ENCODE data around the gene FAM184A.

Gene FAM184A

GRCh38 chr6:119040636-119041035 is 37.8 kb downstream of the FAM184A start:
- no peak for DNase-seq (ENCODE audit: low read depth)
- no peak overlapping the region for H3K4me3 ChIP-seq (ENCODE audit: low read depth, low read length)
- no peak for TF ChIP-seq CTCF (IDR thresholded peaks at IDR 0.05; ENCODE audit: low read depth, low read length, missing control alignments)

GRCh38 chr6:119040229-119040628 is 38.2 kb downstream of the FAM184A start:
- no peak for TF ChIP-seq CTCF (IDR thresholded peaks at IDR 0.05; ENCODE audit: low read depth, low read length, missing control alignments)
- no peak for DNase-seq (ENCODE audit: low read depth)

GRCh38 chr6:119037941-119038623 is 40.4 kb downstream of the FAM184A start:
- no peak for TF ChIP-seq CTCF (IDR thresholded peaks at IDR 0.05; ENCODE audit: low read depth, low read length, missing control alignments)
- H3K4me3 ChIP-seq (ENCODE audit: low read depth, low read length) = no peak overlapping the region
- no peak for DNase-seq (ENCODE audit: low read depth)

More at GRCh38 chr6:119040229-119040628, 38.2 kb downstream of the FAM184A start:
- H3K4me3 ChIP-seq (ENCODE audit: low read depth, low read length) = no peak overlapping the region

- no peak overlapping the region for H3K4me3 ChIP-seq (ENCODE audit: low read depth, low read length)
- no peak for TF ChIP-seq CTCF (IDR thresholded peaks at IDR 0.05; ENCODE audit: low read depth, low read length, missing control alignments)
- DNase-seq (ENCODE audit: low read depth) = no peak
Observed at GRCh38 chr6:119037264-119037663, 41.2 kb downstream of the FAM184A start.

- no peak for DNase-seq (ENCODE audit: low read depth)
- no peak overlapping the region for H3K4me3 ChIP-seq (ENCODE audit: low read depth, low read length)
- no peak for TF ChIP-seq CTCF (IDR thresholded peaks at IDR 0.05; ENCODE audit: low read depth, low read length, missing control alignments)
Observed at GRCh38 chr6:119036081-119036480, 42.4 kb downstream of the FAM184A start.

- H3K4me3 ChIP-seq (ENCODE audit: low read depth, low read length) = no peak overlapping the region
- no peak for DNase-seq (ENCODE audit: low read depth)
- TF ChIP-seq CTCF (IDR thresholded peaks at IDR 0.05; ENCODE audit: low read depth, low read length, missing control alignments) = no peak
Observed at GRCh38 chr6:119035459-119035858, 43.0 kb downstream of the FAM184A start.

GRCh38 chr6:119034827-119035458 is 43.5 kb downstream of the FAM184A start:
- DNase-seq (ENCODE audit: low read depth) = no peak
- no peak overlapping the region for H3K4me3 ChIP-seq (ENCODE audit: low read depth, low read length)
- TF ChIP-seq CTCF (IDR thresholded peaks at IDR 0.05; ENCODE audit: low read depth, low read length, missing control alignments) = no peak
